ENCODE measurements around the gene MAGEF1.

The MAGEF1 gene

DNA sequence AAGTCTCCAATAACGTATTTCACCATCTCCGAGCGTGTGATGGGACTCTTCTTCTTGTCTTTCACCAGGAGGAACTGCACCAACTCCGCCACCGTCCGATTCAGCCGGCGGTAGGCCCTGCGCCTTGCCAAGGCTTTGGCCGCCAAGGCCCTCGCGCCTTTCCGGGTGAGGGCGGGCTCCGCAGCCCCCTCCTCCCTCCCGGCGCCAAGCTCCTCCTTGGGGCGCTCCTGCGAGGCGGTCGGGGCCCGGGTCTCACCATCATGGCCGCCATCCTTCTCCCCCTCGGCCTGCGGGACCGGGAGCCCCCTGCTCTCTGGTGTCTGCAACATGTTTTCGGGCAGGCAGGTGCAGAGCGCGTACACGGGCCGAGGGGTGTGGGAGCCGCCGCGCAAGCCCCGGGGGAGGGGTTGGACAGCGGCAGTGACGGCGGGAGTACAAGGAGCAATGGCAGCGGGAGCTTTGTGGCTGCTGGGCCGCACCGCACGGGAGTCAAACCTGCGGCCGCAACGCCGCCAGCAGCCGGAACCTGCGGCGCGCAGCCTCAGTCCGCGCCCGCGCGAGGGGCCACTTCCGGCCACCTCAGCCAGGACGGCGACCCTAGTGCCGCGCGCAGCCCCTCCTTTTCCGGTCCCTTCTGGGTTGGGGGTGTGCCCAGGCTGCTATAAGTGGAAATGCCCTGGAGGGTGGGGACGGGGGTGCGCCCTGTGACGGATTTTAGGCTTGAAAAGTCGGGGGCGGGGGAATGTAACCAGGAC, at the start of gene MAGEF1:
TSS of gene MAGEF1 (minus strand) at position 572 of the 755 bp plus-strand sequence. CDS start at position 329, 243 bp downstream.
- peak; percentile 60 to 97 (median 79) for DNase-seq
- intact Hi-C loops (cut with DNase I): no loop called here

DNA sequence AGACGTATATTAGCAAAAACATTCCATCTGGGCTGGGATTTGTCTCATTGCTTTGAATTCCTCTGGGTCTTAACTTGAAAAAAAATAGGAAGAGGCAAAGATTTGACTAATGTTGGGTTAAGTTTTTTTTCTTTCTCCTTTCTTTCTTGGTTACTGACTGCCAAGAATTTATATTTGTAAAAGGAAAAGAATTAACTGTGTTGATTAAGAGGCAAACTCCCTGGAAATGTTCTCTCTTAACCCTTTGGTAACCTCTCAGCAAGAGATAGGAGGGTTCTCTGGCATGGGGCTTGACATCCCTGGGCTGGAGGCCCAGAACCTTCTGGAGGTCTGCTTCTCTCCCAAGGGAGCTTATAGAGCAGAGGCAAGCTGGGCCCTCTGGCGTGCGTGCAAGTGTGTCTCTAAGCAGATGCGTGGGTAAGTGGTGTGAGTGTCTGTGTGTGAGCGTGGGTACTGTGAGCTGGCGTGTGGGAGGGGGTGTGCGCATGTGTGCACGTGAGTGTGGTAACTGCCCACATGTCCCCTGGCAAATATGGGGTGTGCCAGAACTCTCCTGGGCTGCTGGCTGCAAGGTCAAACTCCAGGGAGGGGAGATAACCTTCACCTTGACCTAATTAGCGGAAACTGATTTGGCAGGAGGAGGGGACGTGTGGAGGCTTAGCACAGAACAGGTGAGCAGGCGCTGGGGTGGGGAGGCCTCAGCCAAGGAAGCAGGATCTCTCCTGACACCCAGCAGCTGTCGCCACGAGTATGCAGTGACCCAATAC, 49.4 kb upstream of the MAGEF1 start:
- DNase-seq: peak in 3 of 10 donors; percentile 37 to 89 (median 87)
- intact Hi-C loops (cut with DNase I): no loop called here

DNA sequence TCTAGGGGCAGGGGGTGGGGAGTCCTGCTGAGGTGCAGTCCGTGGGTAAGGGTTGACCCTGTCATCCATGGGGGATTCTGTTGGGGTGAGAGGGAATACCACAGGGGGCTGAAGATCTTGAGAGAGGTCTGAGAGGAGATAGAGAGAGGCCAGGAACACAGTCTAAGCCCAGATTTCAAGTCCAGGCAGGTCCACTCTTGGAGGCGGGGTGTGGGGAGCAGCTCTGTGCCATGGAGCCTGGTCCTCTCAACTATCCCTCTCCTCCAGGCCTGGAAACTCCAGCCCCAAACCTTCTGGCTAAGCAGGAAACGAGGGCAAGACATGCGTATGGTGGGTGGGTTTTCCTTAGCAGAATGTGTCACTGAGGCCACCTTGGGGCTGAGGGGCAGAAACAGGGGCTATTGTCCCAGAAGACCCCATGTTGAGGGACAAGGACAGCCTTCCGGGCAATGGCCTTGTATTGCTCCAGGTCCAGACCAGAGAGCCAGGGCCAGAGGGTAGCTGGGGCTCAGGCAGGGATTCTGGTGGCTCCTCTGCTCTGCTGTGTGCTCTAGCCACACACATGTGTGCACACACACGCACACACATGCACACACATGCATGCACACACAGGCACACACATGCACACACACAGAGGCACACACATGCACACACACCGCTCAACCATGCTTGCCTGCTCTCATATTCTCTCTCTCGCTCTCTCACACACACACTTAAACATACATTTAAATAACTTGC, 48.6 kb upstream of the MAGEF1 start:
- intact Hi-C loops (cut with DNase I): no loop called here
- DNase-seq: peak in 2 of 10 donors; percentile 25 to 59

DNA sequence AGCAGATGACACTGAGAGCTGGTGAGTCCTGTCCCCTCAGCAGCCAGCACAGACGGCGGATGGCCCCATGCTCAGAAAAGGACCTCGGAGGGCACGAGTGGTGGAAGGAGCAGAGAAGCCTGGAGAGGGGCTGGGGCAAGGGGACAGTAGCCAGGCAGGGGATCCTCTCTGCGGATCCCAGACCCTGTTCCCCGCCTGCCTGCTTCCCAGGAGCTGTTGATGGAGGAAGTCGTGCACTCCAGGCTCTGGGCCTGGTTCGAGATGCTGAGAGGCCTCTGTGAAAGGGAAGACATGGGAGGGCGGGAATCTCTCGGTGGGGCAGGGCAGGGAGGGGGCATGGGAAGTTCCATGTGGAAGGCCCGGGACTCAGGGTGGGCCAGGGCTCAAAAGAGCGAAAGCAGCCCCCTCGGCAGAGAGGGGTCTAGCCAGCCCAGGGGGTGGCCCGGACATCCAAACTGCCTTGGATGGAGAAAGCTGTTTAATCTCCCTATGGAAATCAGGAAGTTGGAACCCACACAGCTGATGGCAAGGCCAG, 47.9 kb upstream of the MAGEF1 start:
- intact Hi-C loops (cut with DNase I): no loop called here
- DNase-seq: peak in 2 of 10 donors; percentile 64 to 65

DNA sequence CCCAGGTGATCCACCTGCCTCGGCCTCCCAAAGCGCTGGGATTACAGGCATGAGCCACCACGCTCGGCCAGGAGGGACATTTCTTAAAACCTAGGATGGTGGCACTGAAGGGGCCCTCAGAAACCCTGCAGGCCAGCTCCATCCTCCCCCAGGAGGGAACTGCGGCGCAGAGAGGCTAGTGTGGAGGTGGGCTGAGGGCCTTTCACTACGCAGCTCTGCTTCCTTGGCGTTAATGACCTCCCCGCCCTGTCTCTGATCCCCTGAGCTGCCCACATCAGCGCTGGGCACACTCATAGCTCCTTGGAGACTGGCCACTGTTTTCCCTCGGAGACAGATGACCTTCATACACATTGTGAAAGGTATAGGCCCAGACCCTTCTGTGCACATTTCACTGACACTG, 46.2 kb upstream of the MAGEF1 start:
- intact Hi-C loops (cut with DNase I): no loop called here
- peak in 2 of 10 donors; percentile 23 to 73 for DNase-seq

- intact Hi-C loops (cut with DNase I): no loop called here
- peak in 9 of 10 donors; percentile 33 to 96 (median 76) for DNase-seq
These were observed 45.3 kb upstream of the MAGEF1 start for GRCh38 chr3:184757022-184757651.

DNA sequence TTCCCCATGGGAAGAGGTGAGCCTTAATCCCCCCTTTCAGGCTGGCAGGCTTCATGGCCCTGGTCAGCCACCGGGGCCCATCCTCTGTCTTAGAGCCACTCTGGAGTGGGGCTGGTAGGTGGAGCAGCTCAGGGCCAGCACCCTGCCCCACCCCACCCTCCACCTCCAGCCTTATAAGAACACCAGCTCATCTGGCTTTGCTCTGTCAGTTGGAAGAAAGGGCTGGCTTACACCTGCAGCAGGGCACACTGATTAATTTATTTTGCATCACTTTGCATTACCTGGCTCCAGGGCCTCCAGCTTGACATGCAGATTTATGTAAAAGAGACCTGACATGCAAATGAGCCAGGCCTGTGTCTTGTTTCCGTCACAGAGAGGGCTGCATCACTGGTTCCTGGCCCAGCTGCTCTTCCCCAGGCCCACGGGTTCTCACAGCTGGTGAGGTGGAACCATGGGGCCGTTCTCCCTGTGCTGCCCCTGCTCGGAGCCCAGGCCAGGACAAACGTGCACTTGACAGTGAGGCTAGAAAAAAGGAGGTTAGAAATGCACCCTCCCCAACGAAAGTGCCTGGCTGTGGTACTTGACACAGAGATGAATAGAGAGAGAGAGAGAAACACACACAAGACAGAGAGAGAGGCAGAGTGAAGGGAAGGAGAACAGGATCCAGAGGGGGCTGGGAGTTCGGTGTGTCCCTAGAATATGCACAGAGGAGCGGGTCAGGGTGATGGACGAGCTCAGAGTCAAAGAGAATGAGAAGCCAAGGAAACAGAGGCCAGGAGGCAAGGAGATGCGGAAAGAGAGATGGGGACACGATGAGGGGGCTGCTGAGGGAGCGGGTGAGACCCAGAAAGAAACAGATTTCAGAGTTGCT, 44.5 kb upstream of the MAGEF1 start:
- intact Hi-C loops (cut with DNase I): no loop called here
- DNase-seq: peak in 2 of 10 donors; percentile 55 to 69

- intact Hi-C loops (cut with DNase I): no loop called here
- peak in 1 of 10 donors; percentile 48 for DNase-seq
These were observed 43.5 kb upstream of the MAGEF1 start for GRCh38 chr3:184755315-184755731.

DNA sequence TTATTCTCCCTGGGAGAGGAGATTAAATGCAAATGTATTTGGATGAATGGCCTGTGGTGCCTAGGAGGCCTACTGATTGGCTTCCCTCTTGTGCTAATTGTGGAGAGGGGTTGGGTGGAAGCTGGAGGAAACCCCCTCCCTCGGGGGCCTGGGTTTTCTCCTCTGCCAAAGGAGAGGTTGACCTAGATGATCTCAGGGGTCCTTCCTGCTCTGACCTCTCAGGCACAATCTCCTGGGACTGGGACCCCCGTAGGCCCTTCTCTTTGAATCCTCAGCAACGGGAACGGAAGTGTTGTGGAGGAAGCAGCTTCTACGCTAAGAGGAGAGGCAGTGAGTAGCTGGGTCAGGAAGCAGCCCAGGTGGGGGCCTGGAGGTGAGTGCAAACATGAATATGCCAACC, 40.5 kb upstream of the MAGEF1 start:
- DNase-seq: peak in 1 of 10 donors; percentile 34
- intact Hi-C loops (cut with DNase I): no loop called here

- DNase-seq: peak in 1 of 10 donors; percentile 42
- intact Hi-C loops (cut with DNase I): no loop called here
These were observed 39.6 kb upstream of the MAGEF1 start for GRCh38 chr3:184751204-184752040.

DNA sequence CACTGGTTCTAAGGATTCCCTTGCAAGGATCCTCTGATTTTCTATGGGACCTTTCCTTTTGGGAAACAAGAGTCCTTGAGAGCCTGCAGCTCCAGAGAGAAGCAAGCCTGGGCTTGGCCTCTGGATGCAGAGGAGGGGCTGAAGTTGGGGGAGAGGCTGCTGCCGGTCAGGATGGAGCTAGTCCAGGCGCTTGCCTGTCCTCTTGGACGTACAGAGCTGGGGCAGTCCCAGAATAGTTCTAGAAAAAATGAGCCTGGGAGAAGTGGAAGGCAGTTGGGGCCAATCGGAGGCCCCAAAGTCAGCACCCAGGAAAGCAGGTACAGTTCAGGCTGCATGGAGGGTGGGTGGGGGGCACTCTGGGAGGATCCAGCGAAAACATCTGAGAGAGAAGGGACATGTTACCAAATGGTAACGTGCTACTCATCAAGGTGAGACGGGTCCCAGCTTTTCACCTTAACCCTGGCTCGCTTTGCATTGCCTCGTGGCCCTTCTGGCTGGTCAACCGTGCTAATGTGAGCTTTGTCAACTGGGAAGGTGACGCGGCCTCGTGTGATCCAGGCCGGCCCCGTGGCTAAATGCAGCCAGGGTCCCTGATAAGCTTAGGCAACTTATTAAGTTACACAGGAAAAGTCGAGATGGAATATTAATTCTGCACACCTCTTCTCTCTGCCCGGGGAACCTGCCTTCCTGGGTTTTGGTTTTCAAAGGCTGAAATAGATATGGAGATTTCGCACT, 38.7 kb upstream of the MAGEF1 start:
- intact Hi-C loops (cut with DNase I): no loop called here

GRCh38 chr3:184749168-184749744, 37.4 kb upstream of the MAGEF1 start:
- no peak for DNase-seq
- intact Hi-C loops (cut with DNase I): no loop called here

More for the DNA sequence above, 38.7 kb upstream of the MAGEF1 start:
- DNase-seq: peak in 1 of 10 donors; percentile 59

DNA sequence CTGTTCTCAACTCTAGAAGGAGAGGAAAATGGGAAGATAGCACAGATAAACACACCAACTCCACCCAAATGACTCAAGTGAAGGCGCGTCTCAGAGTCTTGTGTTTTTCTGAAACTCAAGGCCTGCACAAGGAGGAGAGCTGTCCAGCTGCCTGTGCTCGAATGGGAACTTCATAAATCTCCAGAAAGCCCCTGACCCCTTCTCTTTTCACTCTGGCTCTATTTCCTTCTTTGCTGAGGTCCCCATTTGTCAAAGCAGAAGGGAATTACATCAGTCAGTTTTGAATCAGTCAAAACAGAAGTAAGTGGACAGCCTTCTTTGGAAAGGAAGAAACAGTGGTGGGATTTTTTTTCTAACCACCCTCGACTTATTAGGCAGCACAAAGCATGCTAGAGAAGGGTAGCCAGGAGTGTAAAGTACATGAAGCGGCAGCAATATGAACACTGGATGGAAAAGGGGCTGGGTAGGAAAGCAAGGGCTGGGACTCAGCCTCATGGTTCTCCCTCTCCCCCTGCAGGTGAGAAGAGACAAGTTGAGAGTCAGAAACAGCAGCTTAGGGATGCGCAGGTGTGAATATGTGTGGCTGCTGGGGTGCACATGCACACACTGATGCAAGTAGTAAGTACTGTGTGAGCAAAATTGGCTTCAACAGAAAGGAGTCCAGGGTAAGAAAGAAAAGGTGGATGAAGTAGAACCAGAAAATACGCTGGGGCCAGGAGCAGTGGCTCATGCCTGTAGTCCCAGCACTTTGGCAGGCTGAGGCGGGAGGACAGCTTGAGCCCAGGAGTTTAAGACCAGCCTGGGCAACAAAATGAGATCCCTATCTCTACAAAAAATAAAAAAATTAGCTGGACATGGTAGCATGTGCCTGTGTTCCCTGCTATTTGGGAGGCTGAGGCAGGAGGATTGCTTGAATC, 36.6 kb upstream of the MAGEF1 start:
- DNase-seq: no peak
- intact Hi-C loops (cut with DNase I): no loop called here

GRCh38 chr3:184746131-184747120, 34.6 kb upstream of the MAGEF1 start:
- peak in 1 of 10 donors; percentile 62 for DNase-seq
- intact Hi-C loops (cut with DNase I): no loop called here

DNA sequence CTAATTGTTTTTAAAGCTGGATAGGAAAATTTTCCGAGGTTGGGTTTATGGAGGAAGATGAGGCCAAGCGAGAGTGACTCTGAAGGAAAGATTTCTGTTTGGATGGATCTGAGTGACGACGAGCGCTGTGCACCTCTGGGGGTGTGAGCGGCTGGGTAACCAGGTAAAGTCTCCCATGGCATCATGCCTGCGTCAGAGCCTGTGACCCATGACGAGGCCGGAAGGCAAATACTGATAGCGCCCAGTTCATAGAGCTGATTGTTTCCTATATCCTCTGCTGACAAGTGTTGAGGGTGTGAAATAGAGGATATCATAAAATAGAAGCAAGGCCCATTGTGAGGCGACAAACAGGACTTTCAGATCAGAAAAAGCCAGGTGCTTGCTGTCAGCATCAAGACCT, 33.7 kb upstream of the MAGEF1 start:
- intact Hi-C loops (cut with DNase I): no loop called here
- no peak for DNase-seq

Data from posterior cingulate gyrus (tissue), 11 donors.